Gastroesophageal sphincter (tissue), 4 donors: ENCODE data around the gene EWSR1. TPM values are rescaled to one million over a fixed set of nuclear protein-coding genes. Genes with fewer than 3 reads are reported as not detected.

Experiments
- ATAC-seq: fragments of 150-250 bp; one replicate; pipeline ENCODE4 v1.9.1; 2016; ENCODE audit warnings: mild to moderate bottlenecking, moderate library complexity
- H3K27ac ChIP-seq, 4 donors: fragments of 200-600 bp; sonication (generic) in 3 of 4; 1 replicate in 3 of 4; 2 replicates in 1 of 4; pipeline ENCODE4 v1.5.1; 2016 to 2019
- H3K27me3 ChIP-seq: fragments of 200-600 bp; sonication (generic); one replicate; pipeline ENCODE4 v1.5.1; 2019
- H3K36me3 ChIP-seq, 2 donors: fragments of 200-600 bp; sonication (generic); one replicate each; pipeline ENCODE4 v1.5.1; 2019; ENCODE audit warnings: control low read depth in 1 of 2
- H3K4me1 ChIP-seq, 3 donors: fragments of 200-600 bp; sonication (generic); 1 replicate in 2 of 3; 2 replicates in 1 of 3; pipeline ENCODE4 v1.5.1; 2016 to 2019; ENCODE audit warnings: control low read depth in 2 of 3
- H3K4me3 ChIP-seq, 2 donors: fragments of 200-600 bp; sonication (generic); one replicate each; pipeline ENCODE4 v1.5.1; 2019; ENCODE audit warnings: mild to moderate bottlenecking in 1 of 2, moderate library complexity in 1 of 2
- H3K9me3 ChIP-seq, 3 donors: fragments of 200-600 bp; sonication (generic); one replicate each; pipeline ENCODE4 v1.5.1; 2017 to 2019; ENCODE audit warnings: control low read depth in 2 of 3
- CTCF ChIP-seq, 4 experiments: fragments of 200-600 bp in 2 of 4; fragments of 450-650 bp in 2 of 4; sonication (generic) in 1 of 4; IDR thresholded peaks; one replicate each; pipeline ENCODE4 v1.5.1; 2017 to 2019; ENCODE audit warnings: antibody characterized with exemption in 4 of 4, mild to moderate bottlenecking in 2 of 4, moderate library complexity in 2 of 4
- EP300 ChIP-seq: sonication (generic); formaldehyde crosslinking; IDR thresholded peaks from one replicate; pipeline ENCODE4 v1.6.1; 2017; ENCODE audit warnings: antibody characterized with exemption, mild to moderate bottlenecking
- POLR2A ChIP-seq, 2 donors: fragments of 450-650 bp; IDR thresholded peaks; one replicate each; pipeline ENCODE4 v1.6.1; 2017; ENCODE audit warnings: antibody characterized with exemption in 2 of 2, mild to moderate bottlenecking in 2 of 2, moderate library complexity in 1 of 2
- POLR2AphosphoS5 ChIP-seq: sonication (generic); formaldehyde crosslinking; IDR thresholded peaks from one replicate; pipeline ENCODE4 v1.6.1; 2017; ENCODE audit warnings: antibody characterized with exemption
- WGBS, 2 donors: methylation state at CpG; one replicate each; pipeline ENCODE4 v1.1.5; 2018; ENCODE audit warnings: low coverage in 1 of 2; 5-methylcytosine and 5-hydroxymethylcytosine counted together
- total RNA-seq, 4 donors: library from RNA; depleted of rRNA; stranded (reverse); fragments of >200 nt; gene quantifications; one replicate each; pipeline ENCODE4 v1.1.0, GENCODE V29; 2016

EWSR1 gene
- total RNA-seq, 4 donors from 2014 or later: 169 to 209 (median 204) TPM

- TF ChIP-seq POLR2A (IDR thresholded peaks at IDR 0.05): no peak
- no peak for TF ChIP-seq CTCF (IDR thresholded peaks at IDR 0.05)
- TF ChIP-seq POLR2AphosphoS5: no peak
- TF ChIP-seq EP300: no peak
- Histone ChIP-seq H3K27me3 (no peaks in the 10 kb centered on the region), H3K4me1 (peaks cover 4 to 48% (median 28%) of the 10 kb centered on the region in 3 donors), H3K4me3 (peak overlapping the region; percentile 70 to 86), H3K9me3 (no peaks in the 10 kb centered on the region), H3K36me3 (peaks cover 0 to 27% of the 10 kb centered on the region in 2 donors), H3K27ac (peak overlapping the region; percentile 94 to 99 (median 96))
- ATAC-seq: no peak
- WGBS, 2 donors: 50 to 60% methylated on average over 1 to 3 of the region's 13 CpGs
Observed at GRCh38 chr22:29266564-29267461, 1.3 kb upstream of the EWSR1 start.

- peaks cover 10 to 54% (median 34%) of the 10 kb centered on the region in 3 donors for H3K4me1 ChIP-seq
- peaks cover 0 to 31% of the 10 kb centered on the region in 2 donors for H3K36me3 ChIP-seq
- peak overlapping the region; percentile 94 to 99 (median 96) for H3K27ac ChIP-seq
- H3K9me3 ChIP-seq: no peaks in the 10 kb centered on the region
- H3K27me3 ChIP-seq: no peaks in the 10 kb centered on the region
- 0% methylated on average over 5 of the region's 32 CpGs for WGBS, 2 donors
- TF ChIP-seq CTCF (IDR thresholded peaks at IDR 0.05) (peak in 1 of 4 experiments; percentile 5), POLR2A (IDR thresholded peaks at IDR 0.05) (peak in 1 of 2 donors; percentile 29), EP300 (no peak)
- peak overlapping the region; percentile 70 to 86 for H3K4me3 ChIP-seq
- no peak for ATAC-seq
Observed at GRCh38 chr22:29267462-29267857, 608 bp upstream of the EWSR1 start.

- Histone ChIP-seq H3K4me1 (peaks cover 10 to 66% (median 40%) of the 10 kb centered on the region in 3 donors), H3K27me3 (no peaks in the 10 kb centered on the region), H3K4me3 (peak overlapping the region; percentile 70 to 86), H3K9me3 (no peaks in the 10 kb centered on the region), H3K36me3 (peaks cover under 1 to 37% of the 10 kb centered on the region in 2 donors), H3K27ac (peak overlapping the region; percentile 94 to 99 (median 96))
- peak in 2 of 4 experiments; percentile 9 to 23 for TF ChIP-seq CTCF (IDR thresholded peaks at IDR 0.05)
- TF ChIP-seq EP300: no peak
- ATAC-seq: peak; percentile 63
- 0% methylated on average over 3 to 14 of the region's 51 CpGs for WGBS, 2 donors
Observed at GRCh38 chr22:29268511-29269229, 602 bp downstream of the EWSR1 start.

GRCh38 chr22:29269230-29269604 is 1.1 kb downstream of the EWSR1 start:
- H3K9me3 ChIP-seq: no peaks in the 10 kb centered on the region
- H3K4me1 ChIP-seq: peaks cover 10 to 72% (median 46%) of the 10 kb centered on the region in 3 donors
- WGBS, 2 donors: 2 to 3% methylated on average over 7 to 13 of the region's 14 CpGs
- H3K27ac ChIP-seq: peak overlapping the region; percentile 94 to 99 (median 96)
- peak overlapping the region; percentile 70 to 86 for H3K4me3 ChIP-seq
- TF ChIP-seq POLR2A (IDR thresholded peaks at IDR 0.05) (no peak), POLR2AphosphoS5 (no peak), EP300 (no peak), CTCF (IDR thresholded peaks at IDR 0.05) (no peak)
- ATAC-seq: no peak
- H3K36me3 ChIP-seq: peaks cover 6 to 37% of the 10 kb centered on the region in 2 donors
- H3K27me3 ChIP-seq: no peaks in the 10 kb centered on the region
